IMR-90 (cell line): ENCODE results near the gene ARVCF. TPM values are rescaled to one million over a fixed set of nuclear protein-coding genes. Genes with fewer than 3 reads are reported as not detected.

Experiments used
- ATAC-seq: fragments of 200-7000 bp; cut with Tn5 transposase; 2 replicates; pipeline ENCODE4 v1.9.1; 2020; ENCODE audit warnings: low read depth, mild to moderate bottlenecking, moderate library complexity
- BruUV-seq: library from RNA; stranded (reverse); fragments of 400-500 nt; replicated peaks from 2 replicates; lab custom pipeline; 2021; lab: Mats Ljungman, UMichigan
- CTCF ChIA-PET: fragments of 300-600 bp; formaldehyde crosslinking; extraction: SDS; loops from one replicate; lab custom pipeline; 2021; ENCODE audit warnings: antibody characterized with exemption; lab: Yijun Ruan, JAX
- POLR2A ChIA-PET: fragments of 300-600 bp; sonication (Branson Sonifier 250); formaldehyde crosslinking; loops from one replicate; lab custom pipeline; 2022; ENCODE audit warnings: antibody characterized with exemption; ENCODE audit not compliant: unreplicated experiment; lab: Charles Lee
- DNase-seq: peaks from one replicate; pipeline ENCODE4 v3.0.0; 2013
- H2AFZ ChIP-seq: replicated peaks from 2 replicates; pipeline ENCODE3; 2013; ENCODE audit warnings: low read length, mild to moderate bottlenecking; ENCODE audit not compliant: poor library complexity
- H2AK5ac ChIP-seq: 2 replicates; pipeline ENCODE4 v1.6.1; 2013; ENCODE audit warnings: low read depth, low read length, inconsistent platforms
- H2AK9ac ChIP-seq: replicated peaks from 2 replicates; pipeline ENCODE3; 2013; ENCODE audit warnings: mild to moderate bottlenecking, low read depth, low read length, moderate library complexity; ENCODE audit not compliant: poor library complexity
- H2BK120ac ChIP-seq: 2 replicates; pipeline ENCODE4 v1.6.1; 2013; ENCODE audit warnings: low read depth, low read length, inconsistent platforms
- H2BK15ac ChIP-seq: 3 replicates; pipeline ENCODE4 v1.6.1; 2013; ENCODE audit warnings: low read depth, low read length, inconsistent platforms
- H2BK20ac ChIP-seq: 2 replicates; pipeline ENCODE4 v1.6.1; 2013; ENCODE audit warnings: low read depth, mild to moderate bottlenecking, inconsistent platforms, low read length, moderate library complexity
- H2BK5ac ChIP-seq: 2 replicates; pipeline ENCODE4 v1.6.1; 2013; ENCODE audit warnings: mild to moderate bottlenecking, low read depth, low read length, inconsistent platforms; ENCODE audit not compliant: poor library complexity, severe bottlenecking
- H3K14ac ChIP-seq: replicated peaks from 2 replicates; pipeline ENCODE4 v1.6.1; 2013; ENCODE audit warnings: low read depth, low read length, inconsistent platforms
- H3K18ac ChIP-seq: 2 replicates; pipeline ENCODE4 v1.6.1; 2013; ENCODE audit warnings: low read depth, low read length, control low read depth
- H3K23ac ChIP-seq: 2 replicates; pipeline ENCODE4 v1.6.1; 2013; ENCODE audit warnings: low read depth, low read length, inconsistent platforms
- H3K27ac ChIP-seq: 2 replicates; pipeline ENCODE4 v1.5.1; 2013; ENCODE audit warnings: mild to moderate bottlenecking, control low read depth, low read length; ENCODE audit not compliant: insufficient read depth
- H3K27me3 ChIP-seq: 2 replicates; pipeline ENCODE4 v1.6.1; 2013; ENCODE audit warnings: low read length; ENCODE audit not compliant: control insufficient read depth, insufficient read depth
- H3K36me3 ChIP-seq: 2 replicates; pipeline ENCODE4 v1.6.1; 2013; ENCODE audit warnings: low read length, mixed read lengths; ENCODE audit not compliant: control insufficient read depth, insufficient read depth
- H3K4ac ChIP-seq: 2 replicates; pipeline ENCODE4 v1.6.1; 2013; ENCODE audit warnings: low read depth, low read length, inconsistent platforms
- H3K4me1 ChIP-seq: 2 replicates; pipeline ENCODE4 v1.6.1; 2013; ENCODE audit warnings: low read length, mixed read lengths; ENCODE audit not compliant: control insufficient read depth, insufficient read depth
- H3K4me2 ChIP-seq: 2 replicates; pipeline ENCODE4 v1.6.1; 2013; ENCODE audit warnings: low read depth, mild to moderate bottlenecking, control low read depth, low read length, moderate library complexity
- H3K4me3 ChIP-seq: 2 replicates; pipeline ENCODE4 v1.5.1; 2013; ENCODE audit warnings: low read depth, mild to moderate bottlenecking, control low read depth, low read length, moderate library complexity; ENCODE audit not compliant: insufficient read depth
- H3K56ac ChIP-seq: 2 replicates; pipeline ENCODE4 v1.6.1; 2013; ENCODE audit warnings: low read length, inconsistent platforms; ENCODE audit not compliant: insufficient read depth; ENCODE audit errors: extremely low read depth
- H3K79me1 ChIP-seq, 2 experiments: 2 replicates each; pipeline ENCODE4 v1.6.1; 2013; ENCODE audit warnings: low read length in 2 of 2, inconsistent platforms in 1 of 2, low read depth in 1 of 2
- H3K9ac ChIP-seq: 2 replicates; pipeline ENCODE4 v1.6.1; 2013; ENCODE audit warnings: low read depth, low read length, control low read depth
- H3K9me1 ChIP-seq: 2 replicates; pipeline ENCODE4 v1.6.1; 2013; ENCODE audit warnings: low read length, inconsistent platforms; ENCODE audit not compliant: insufficient read depth
- H3K9me3 ChIP-seq: 2 replicates; pipeline ENCODE4 v1.6.1; 2013; ENCODE audit warnings: low read length; ENCODE audit not compliant: control insufficient read depth, insufficient read depth
- H4K20me1 ChIP-seq: 2 replicates; pipeline ENCODE4 v1.6.1; 2013; ENCODE audit warnings: low read length, inconsistent platforms; ENCODE audit not compliant: insufficient read depth
- H4K5ac ChIP-seq: 2 replicates; pipeline ENCODE4 v1.6.1; 2013; ENCODE audit warnings: mild to moderate bottlenecking, low read depth, low read length, control low read depth
- H4K8ac ChIP-seq, 2 experiments: 2 replicates each; pipeline ENCODE4 v1.6.1; 2013; ENCODE audit warnings: low read depth in 2 of 2, low read length in 2 of 2, control low read depth in 1 of 2, inconsistent platforms in 1 of 2
- H4K91ac ChIP-seq: 2 replicates; pipeline ENCODE4 v1.6.1; 2013; ENCODE audit warnings: low read depth, low read length, inconsistent platforms; ENCODE audit not compliant: insufficient read depth
- BHLHE40 ChIP-seq: fragments of 150-350 bp; IDR thresholded peaks from 2 replicates; pipeline ENCODE4 v1.6.1; 2016; ENCODE audit warnings: mild to moderate bottlenecking, low read depth, low read length
- CEBPB ChIP-seq: IDR thresholded peaks from 2 replicates; pipeline ENCODE4 v1.6.1; 2012; ENCODE audit warnings: low read depth, low read length, improper control_type of control experiment
- CHD1 ChIP-seq: IDR thresholded peaks from 2 replicates; pipeline ENCODE4 v1.6.1; 2012; ENCODE audit warnings: low read depth, low read length, improper control_type of control experiment
- CTCF ChIP-seq: conservative IDR thresholded peaks from 2 replicates; pipeline ENCODE4 v1.5.1; 2012; ENCODE audit warnings: mild to moderate bottlenecking, low read depth, low read length, improper control_type of control experiment
- ELK1 ChIP-seq: fragments of 150-350 bp; IDR thresholded peaks from 2 replicates; pipeline ENCODE4 v1.6.1; 2016; ENCODE audit warnings: low read depth, mild to moderate bottlenecking, low read length, moderate library complexity, borderline replicate concordance
- FOS ChIP-seq: fragments of 150-350 bp; IDR thresholded peaks from 2 replicates; pipeline ENCODE4 v1.6.1; 2016; ENCODE audit warnings: low read depth, low read length
- MAFK ChIP-seq: IDR thresholded peaks from 2 replicates; pipeline ENCODE4 v1.6.1; 2012; ENCODE audit warnings: low read depth, low read length, improper control_type of control experiment
- MAZ ChIP-seq: IDR thresholded peaks from 2 replicates; pipeline ENCODE4 v1.6.1; 2012; ENCODE audit warnings: low read depth, mild to moderate bottlenecking, low read length, improper control_type of control experiment, moderate library complexity, borderline replicate concordance
- NFE2L2 ChIP-seq: fragments of 150-350 bp; IDR thresholded peaks from 2 replicates; pipeline ENCODE4 v1.6.1; 2016; ENCODE audit warnings: low read depth, mild to moderate bottlenecking, low read length
- POLR2A ChIP-seq: IDR thresholded peaks from 2 replicates; pipeline ENCODE4 v1.6.1; 2012; ENCODE audit warnings: mild to moderate bottlenecking, low read depth, low read length
- RAD21 ChIP-seq: IDR thresholded peaks from 2 replicates; pipeline ENCODE4 v1.6.1; 2012; ENCODE audit warnings: low read length, improper control_type of control experiment
- RCOR1 ChIP-seq: IDR thresholded peaks from 2 replicates; pipeline ENCODE4 v1.6.1; 2012; ENCODE audit warnings: mild to moderate bottlenecking, low read length, improper control_type of control experiment; ENCODE audit not compliant: insufficient replicate concordance
- RFX5 ChIP-seq: IDR thresholded peaks from 2 replicates; pipeline ENCODE4 v1.8.0; 2012; ENCODE audit warnings: low read depth, mild to moderate bottlenecking, low read length, moderate library complexity
- USF2 ChIP-seq: fragments of 150-350 bp; IDR thresholded peaks from 2 replicates; pipeline ENCODE4 v1.6.1; 2017; ENCODE audit warnings: mild to moderate bottlenecking, antibody characterized with exemption, low read length, low read depth
- WGBS, 2 experiments: methylation state at CpG; one replicate each; pipeline versions ENCODE4 v1.1.5 to v1.1.7; 2013; ENCODE audit warnings: missing lambda C conversion rate in 2 of 2; ENCODE audit not compliant: insufficient read length in 1 of 2; ENCODE audit errors: extremely low coverage in 2 of 2; 5-methylcytosine and 5-hydroxymethylcytosine counted together
- dilution Hi-C: fragments of 300-500 bp; cut with HindIII; formaldehyde crosslinking; loops from one replicate; pipeline ENCODE4 v1.14.3; 2018; ENCODE audit warnings: low sequenced_read_pairs; ENCODE audit not compliant: unreplicated experiment
- in situ Hi-C: fragments of 300-500 bp; cut with MboI; formaldehyde crosslinking; loops from 3 replicates; pipeline ENCODE4 v1.14.3; 2019; ENCODE audit warnings: low sequenced_read_pairs, inconsistent platforms, mixed read lengths
- intact Hi-C: fragments of 100-400 bp; cut with micrococcal nuclease; formaldehyde crosslinking; loops from 2 replicates; pipeline ENCODE4 v1.10.0; 2022
- polyA plus RNA-seq, 3 experiments: library from polyadenylated mRNA; depleted of rRNA; stranded (reverse); fragments of >200 nt; gene quantifications; 2 replicates each; pipeline ENCODE4 v1.2.3, GENCODE V29; 2012; ENCODE audit warnings: low replicate concordance in 1 of 3
- total RNA-seq: library from RNA; depleted of rRNA; stranded (reverse); fragments of >200 nt; gene quantifications from 2 replicates; pipeline ENCODE4 v1.2.3, GENCODE V29; 2012

ARVCF gene
- total and polyA plus RNA-seq, 2 of the 4 experiments (the other 2 are of a cell fraction), result 8.6 to 14.1 TPM

- ATAC-seq (no peak), DNase-seq (no peak)
- intact Hi-C loops, result no loop called here
- H3K27ac ChIP-seq, result no peak overlapping the region
- in situ Hi-C loops, result no loop called here
- H3K14ac ChIP-seq, result no peak overlapping the region
- H2AK5ac ChIP-seq, result no peak overlapping the region
- H4K91ac ChIP-seq, result no peak overlapping the region
- no peak overlapping the region for H2AFZ ChIP-seq
- ChIA-PET POLR2A (no interaction called here), CTCF (no interaction called here)
- H3K9ac ChIP-seq, result no peak overlapping the region
- H4K5ac ChIP-seq, result no peak overlapping the region
- peaks cover 17% of the 10 kb centered on the region for H3K4me1 ChIP-seq
- no peak overlapping the region for H2BK20ac ChIP-seq
- H4K8ac ChIP-seq, result no peak overlapping the region
- H3K36me3 ChIP-seq, result no peaks in the 10 kb centered on the region
- no peak overlapping the region for H3K4ac ChIP-seq
- H3K9me1 ChIP-seq, result 0 out of 2 replicates have a peak, but pooled peaks cover 7% of the 10 kb centered on the region
- H2BK5ac ChIP-seq, result no peak overlapping the region
- peaks cover 2% of the 10 kb centered on the region; the same call in 1 of the 2 replicates for H3K27me3 ChIP-seq
- dilution Hi-C loops, result no loop called here
- H3K23ac ChIP-seq, result no peak overlapping the region
- TF ChIP-seq CHD1, result no peak
- TF ChIP-seq NFE2L2, result no peak
- no peak for TF ChIP-seq FOS
- TF ChIP-seq RCOR1, result no peak
- TF ChIP-seq RAD21, result no peak
- TF ChIP-seq CTCF, result no peak
- no peak for TF ChIP-seq CEBPB
- TF ChIP-seq RFX5, result no peak
- TF ChIP-seq ELK1, result no peak
- TF ChIP-seq USF2, result no peak
- TF ChIP-seq MAFK, result no peak
- no peak for TF ChIP-seq POLR2A
- TF ChIP-seq MAZ, result no peak
- TF ChIP-seq BHLHE40, result no peak
- no TSS peak for BruUV-seq
- H3K18ac ChIP-seq, result no peak overlapping the region
- no peak overlapping the region for H2AK9ac ChIP-seq
- H3K79me1 ChIP-seq, result no peaks in the 10 kb centered on the region
- H3K9me3 ChIP-seq, result no peaks in the 10 kb centered on the region
- H3K4me2 ChIP-seq, result no peak overlapping the region
- no peak overlapping the region for H3K56ac ChIP-seq
- no peak overlapping the region for H2BK15ac ChIP-seq
- 95% methylated on average over 8 of the region's 19 CpGs; no CpG with 5 or more reads in 1 of the 2 experiments for WGBS, 2 experiments
- H2BK120ac ChIP-seq, result no peak overlapping the region
- H3K4me3 ChIP-seq, result no peak overlapping the region
- no peaks in the 10 kb centered on the region for H4K20me1 ChIP-seq
Measured at GRCh38 chr22:19997561-19998231, 18.9 kb downstream of the ARVCF start.
